ENCODE measurements around the gene SELP. TPM values are rescaled to one million over a fixed set of nuclear protein-coding genes. Genes with fewer than 3 reads are reported as not detected.

The SELP gene
- total RNA-seq, 4 donors from 2014 or later, result 1.9 to 26.0 (median 8.0) TPM

- 28 to 32% methylated on average over 4 of the region's 5 CpGs for WGBS, 2 donors (ENCODE audit: low coverage in 1 of 2)
- peaks cover 27% of the 10 kb centered on the region for H3K27me3 ChIP-seq
- no peak overlapping the region for H3K27ac ChIP-seq
- H3K9me3 ChIP-seq, result no peaks in the 10 kb centered on the region
- H3K4me3 ChIP-seq, result no peak overlapping the region
- H3K36me3 ChIP-seq, result no peaks in the 10 kb centered on the region
- peak; percentile 34 for ATAC-seq
- no peak for TF ChIP-seq EP300 (IDR thresholded peaks at IDR 0.05)
- H3K4me1 ChIP-seq, result peaks cover 0 to 10% (median 0%) of the 10 kb centered on the region in 3 donors
Measured at GRCh38 chr1:169586067-169586394, 43.9 kb downstream of the SELP start.

- no peak for ATAC-seq
- Histone ChIP-seq H3K9me3 (no peaks in the 10 kb centered on the region), H3K36me3 (no peaks in the 10 kb centered on the region), H3K27ac (no peak overlapping the region), H3K4me1 (peaks cover 0 to 10% (median 0%) of the 10 kb centered on the region in 3 donors), H3K4me3 (no peak overlapping the region), H3K27me3 (peaks cover 30% of the 10 kb centered on the region)
- no peak for TF ChIP-seq EP300 (IDR thresholded peaks at IDR 0.05)
- TF ChIP-seq CTCF (IDR thresholded peaks at IDR 0.05), result no peak
- TF ChIP-seq POLR2AphosphoS5 (IDR thresholded peaks at IDR 0.05), result no peak
- no peak for TF ChIP-seq POLR2A (IDR thresholded peaks at IDR 0.05)
Measured at GRCh38 chr1:169585181-169585580, 44.7 kb downstream of the SELP start.

- Histone ChIP-seq H3K36me3 (no peaks in the 10 kb centered on the region), H3K4me3 (no peak overlapping the region), H3K4me1 (peaks cover 0 to 10% (median 0%) of the 10 kb centered on the region in 3 donors), H3K27me3 (peaks cover 34% of the 10 kb centered on the region), H3K27ac (no peak overlapping the region), H3K9me3 (no peaks in the 10 kb centered on the region)
- TF ChIP-seq CTCF (IDR thresholded peaks at IDR 0.05) (no peak), POLR2AphosphoS5 (IDR thresholded peaks at IDR 0.05) (no peak), POLR2A (IDR thresholded peaks at IDR 0.05) (no peak), EP300 (IDR thresholded peaks at IDR 0.05) (no peak)
- ATAC-seq, result no peak
- 51 to 58% methylated on average over 3 to 4 of the region's 4 CpGs for WGBS, 2 donors (ENCODE audit: low coverage in 1 of 2)
Measured at GRCh38 chr1:169584483-169585144, 45.3 kb downstream of the SELP start.

- no peaks in the 10 kb centered on the region for H3K4me1 ChIP-seq
- H3K36me3 ChIP-seq, result no peaks in the 10 kb centered on the region
- no peak overlapping the region for H3K27ac ChIP-seq
- TF ChIP-seq CTCF (IDR thresholded peaks at IDR 0.05) (no peak), POLR2AphosphoS5 (IDR thresholded peaks at IDR 0.05) (no peak), EP300 (IDR thresholded peaks at IDR 0.05) (no peak), POLR2A (IDR thresholded peaks at IDR 0.05) (no peak)
- no peaks in the 10 kb centered on the region for H3K9me3 ChIP-seq
- 76 to 86% methylated on average over 5 of the region's 5 CpGs for WGBS, 2 donors (ENCODE audit: low coverage in 1 of 2)
- ATAC-seq, result no peak
- H3K4me3 ChIP-seq, result no peak overlapping the region
- H3K27me3 ChIP-seq, result peaks cover 16% of the 10 kb centered on the region
Measured at GRCh38 chr1:169577981-169578738, 51.8 kb downstream of the SELP start.

GRCh38 chr1:169576935-169577331, 53.0 kb downstream of the SELP start:
- TF ChIP-seq CTCF (IDR thresholded peaks at IDR 0.05) (no peak), POLR2AphosphoS5 (IDR thresholded peaks at IDR 0.05) (no peak), POLR2A (IDR thresholded peaks at IDR 0.05) (no peak), EP300 (IDR thresholded peaks at IDR 0.05) (no peak)
- Histone ChIP-seq H3K4me3 (no peak overlapping the region), H3K9me3 (no peaks in the 10 kb centered on the region), H3K4me1 (no peaks in the 10 kb centered on the region), H3K36me3 (no peaks in the 10 kb centered on the region), H3K27ac (no peak overlapping the region), H3K27me3 (peaks cover 12% of the 10 kb centered on the region)
- ATAC-seq, result no peak
- WGBS, 2 donors (ENCODE audit: low coverage in 1 of 2), result 83 to 86% methylated on average over 1 of the region's 1 CpG

All from gastroesophageal sphincter (tissue), 4 donors.